Lung (tissue), 12 donors: ENCODE data around the gene USP53. TPM values are rescaled to one million over a fixed set of nuclear protein-coding genes. Genes with fewer than 3 reads are reported as not detected.

Experiments
- ATAC-seq: fragments of 200-7000 bp; cut with Tn5 transposase; one replicate; pipeline ENCODE4 v1.9.1; 2020; ENCODE audit warnings: moderate number of reproducible peaks; ENCODE audit not compliant: insufficient read depth, low FRiP score
- DNase-seq, 3 donors: peaks; one replicate each; pipeline ENCODE4 v3.0.0-alpha.2; 2013 to 2017
- H3K27ac ChIP-seq, 2 donors: one replicate each; pipeline ENCODE4 v1.5.1; 2013; ENCODE audit warnings: mild to moderate bottlenecking in 2 of 2, moderate library complexity in 2 of 2, control low read depth in 1 of 2, inconsistent platforms in 1 of 2, low read depth in 1 of 2, low read length in 1 of 2
- H3K27me3 ChIP-seq, 3 donors: one replicate each; pipeline ENCODE4 v1.5.1; 2013; ENCODE audit warnings: low read length in 2 of 3; ENCODE audit not compliant: control insufficient read depth in 3 of 3, insufficient read depth in 3 of 3
- H3K36me3 ChIP-seq, 4 donors: one replicate each; pipeline ENCODE4 v1.5.1; 2013; ENCODE audit warnings: low read length in 4 of 4, mild to moderate bottlenecking in 1 of 4, moderate library complexity in 1 of 4; ENCODE audit not compliant: control insufficient read depth in 4 of 4, insufficient read depth in 4 of 4
- H3K4me1 ChIP-seq, 5 donors: one replicate each; pipeline ENCODE4 v1.5.1; 2013; ENCODE audit warnings: low read length in 5 of 5, mild to moderate bottlenecking in 2 of 5, moderate library complexity in 1 of 5; ENCODE audit not compliant: control insufficient read depth in 5 of 5, insufficient read depth in 5 of 5
- H3K4me3 ChIP-seq: one replicate; pipeline ENCODE4 v1.5.1; 2013; ENCODE audit warnings: mild to moderate bottlenecking, control low read depth, moderate library complexity
- H3K9ac ChIP-seq, 2 donors: one replicate each; pipeline ENCODE4 v1.5.1; 2013; ENCODE audit warnings: low read length in 2 of 2, control low read depth in 1 of 2; ENCODE audit not compliant: insufficient read depth in 1 of 2
- H3K9me3 ChIP-seq, 4 donors: one replicate each; pipeline ENCODE4 v1.5.1; 2013; ENCODE audit warnings: low read length in 3 of 4, mild to moderate bottlenecking in 1 of 4, moderate library complexity in 1 of 4; ENCODE audit not compliant: control insufficient read depth in 4 of 4, insufficient read depth in 3 of 4
- CTCF ChIP-seq: IDR thresholded peaks from 2 replicates; pipeline ENCODE4 v1.5.1; 2012; ENCODE audit warnings: mild to moderate bottlenecking; ENCODE audit errors: control extremely low read depth, extremely low read depth
- WGBS, 2 donors: extraction: QIAGEN DNeasy Blood & Tissue Kit; methylation state at CpG; one replicate each; pipeline ENCODE4 v1.1.7; 2013; 5-methylcytosine and 5-hydroxymethylcytosine counted together
- polyA plus RNA-seq, 2 donors: library from polyadenylated mRNA; stranded (reverse); fragments of 200-250 nt; gene quantifications; one replicate each; pipeline ENCODE4 v1.2.1, GENCODE V29; 2013
- total RNA-seq, 2 donors: library from RNA; depleted of rRNA in 1 of 2; stranded (reverse); fragments of >200 nt in 1 of 2; gene quantifications; one replicate each; pipeline ENCODE4 v1.2.1, GENCODE V29; 2014 to 2021
- donor health status: control.
- donor health status: control.
- donor health status: Bipolar disorder and iron deficiency.
- donor health status: healthy.
- donor health status: DM: yes; HTN: yes; CAD: no.

Gene USP53
- total and polyA plus RNA-seq, 4 donors, result 13.0 to 54.6 (median 26.3) TPM

GRCh38 chr4:119237642-119238041, 25.1 kb downstream of the USP53 start:
- Histone ChIP-seq H3K4me3 (no peak overlapping the region), H3K36me3 (peaks cover 0 to 13% (median 5%) of the 10 kb centered on the region in 4 donors), H3K9me3 (no peaks in the 10 kb centered on the region), H3K9ac (no peak overlapping the region), H3K27me3 (no peaks in the 10 kb centered on the region), H3K27ac (no peak overlapping the region), H3K4me1 (peaks cover 0 to 10% (median 0%) of the 10 kb centered on the region in 5 donors)
- no peak for TF ChIP-seq CTCF
- WGBS, 2 donors, result 87 to 92% methylated on average over 2 of the region's 2 CpGs
- ATAC-seq, result no peak
- no peak for DNase-seq

- Histone ChIP-seq H3K27ac (no peak overlapping the region), H3K4me1 (peaks cover 0 to 10% (median 0%) of the 10 kb centered on the region in 5 donors), H3K4me3 (no peak overlapping the region), H3K36me3 (peaks cover 0 to 15% (median 5%) of the 10 kb centered on the region in 4 donors), H3K9me3 (no peaks in the 10 kb centered on the region), H3K9ac (no peak overlapping the region), H3K27me3 (no peaks in the 10 kb centered on the region)
- TF ChIP-seq CTCF, result no peak
- 65 to 78% methylated on average over 4 of the region's 4 CpGs for WGBS, 2 donors
- DNase-seq (no peak), ATAC-seq (no peak)
Observed at GRCh38 chr4:119238068-119238722, 25.7 kb downstream of the USP53 start.

- DNase-seq, result no peak
- peaks cover 0 to 7% (median 4%) of the 10 kb centered on the region in 5 donors for H3K4me1 ChIP-seq
- ATAC-seq, result no peak
- H3K27me3 ChIP-seq, result no peaks in the 10 kb centered on the region
- H3K4me3 ChIP-seq, result no peak overlapping the region
- 96 to 97% methylated on average over 1 of the region's 1 CpG for WGBS, 2 donors
- H3K9ac ChIP-seq, result no peak overlapping the region
- no peak for TF ChIP-seq CTCF
- H3K9me3 ChIP-seq, result no peaks in the 10 kb centered on the region
- peaks cover 0 to 14% (median 5%) of the 10 kb centered on the region in 4 donors for H3K36me3 ChIP-seq
- no peak overlapping the region for H3K27ac ChIP-seq
Observed at GRCh38 chr4:119240128-119240527, 27.6 kb downstream of the USP53 start.
